OCI-LY3 (cell line): Measurements from ENCODE around the gene RAB8B.

Experiments used
- CTCF ChIP-seq: fragments of 200-600, 300-600 bp; sonication (generic); IDR thresholded peaks from 2 replicates; pipeline ENCODE4 v1.5.1; 2014; ENCODE audit warnings: antibody characterized with exemption, low read length, low read depth
- EZH2phosphoT487 ChIP-seq: fragments of 200-600 bp; shearing (Covaris generic); IDR thresholded peaks from 2 replicates; pipeline ENCODE4 v1.6.1; 2018; ENCODE audit warnings: antibody characterized with exemption, mixed run types, low read depth

- TF ChIP-seq CTCF (no peak), EZH2phosphoT487 (no peak)
Measured at GRCh38 chr15:63211092-63211490, 21.7 kb downstream of the RAB8B start.
